ENCODE results near the gene PEF1.

PEF1 gene

GRCh38 chr1:31678681-31679080, 34.0 kb upstream of the PEF1 start:
- DNase-seq (ENCODE audit: extremely low read depth, low read depth), result no peak
- no peak for TF ChIP-seq CTCF (IDR thresholded peaks at IDR 0.05; ENCODE audit: low read depth, low read length)

GRCh38 chr1:31677949-31678348, 33.3 kb upstream of the PEF1 start:
- no peak for DNase-seq (ENCODE audit: extremely low read depth, low read depth)

GRCh38 chr1:31677401-31677800, 32.7 kb upstream of the PEF1 start:
- no peak for TF ChIP-seq CTCF (IDR thresholded peaks at IDR 0.05; ENCODE audit: low read depth, low read length)
- DNase-seq (ENCODE audit: extremely low read depth, low read depth), result no peak

More at GRCh38 chr1:31677949-31678348, 33.3 kb upstream of the PEF1 start:
- TF ChIP-seq CTCF (IDR thresholded peaks at IDR 0.05; ENCODE audit: low read depth, low read length), result no peak

GRCh38 chr1:31675756-31676155, 31.1 kb upstream of the PEF1 start:
- DNase-seq (ENCODE audit: extremely low read depth, low read depth), result no peak
- no peak for TF ChIP-seq CTCF (IDR thresholded peaks at IDR 0.05; ENCODE audit: low read depth, low read length)

GRCh38 chr1:31675161-31675560, 30.5 kb upstream of the PEF1 start:
- no peak for DNase-seq (ENCODE audit: extremely low read depth, low read depth)
- TF ChIP-seq CTCF (IDR thresholded peaks at IDR 0.05; ENCODE audit: low read depth, low read length), result no peak

GRCh38 chr1:31674626-31675025, 29.9 kb upstream of the PEF1 start:
- TF ChIP-seq CTCF (IDR thresholded peaks at IDR 0.05; ENCODE audit: low read depth, low read length), result no peak
- DNase-seq (ENCODE audit: extremely low read depth, low read depth), result no peak

- TF ChIP-seq CTCF (IDR thresholded peaks at IDR 0.05; ENCODE audit: low read depth, low read length), result no peak
- no peak for DNase-seq (ENCODE audit: extremely low read depth, low read depth)
Observed at GRCh38 chr1:31673433-31673832, 28.8 kb upstream of the PEF1 start.
